Activated naive CD8-positive, alpha-beta T cell treated with anti-CD3 and anti-CD28 coated beads, Interleukin-2, amount 50 U/mL, for 16 hours (primary cell): ENCODE measurements around the gene ELMO1.

ENCODE experiments used
- DNase-seq: peaks from one replicate; pipeline ENCODE4 v3.0.0-alpha.2; 2020; ENCODE audit warnings: low read depth, low spot score

Gene ELMO1

GRCh38 chr7:37351716-37352115, 96.9 kb downstream of the ELMO1 start:
- DNase-seq = no peak

GRCh38 chr7:37349979-37350590, 98.6 kb downstream of the ELMO1 start:
- DNase-seq = no peak

GRCh38 chr7:37348982-37349381, 99.7 kb downstream of the ELMO1 start:
- DNase-seq = no peak

- no peak for DNase-seq
Measured at GRCh38 chr7:37346761-37347160, 101.9 kb downstream of the ELMO1 start.

- no peak for DNase-seq
Measured at GRCh38 chr7:37344886-37345579, 103.6 kb downstream of the ELMO1 start.

- DNase-seq = peak; percentile 21
Measured at GRCh38 chr7:37342688-37343471, 105.8 kb downstream of the ELMO1 start.

GRCh38 chr7:37342176-37342687, 106.4 kb downstream of the ELMO1 start:
- DNase-seq = no peak

- no peak for DNase-seq
Measured at GRCh38 chr7:37341033-37341630, 107.5 kb downstream of the ELMO1 start.

- DNase-seq = no peak
Measured at GRCh38 chr7:37338966-37339365, 109.7 kb downstream of the ELMO1 start.

- no peak for DNase-seq
Measured at GRCh38 chr7:37337522-37337921, 111.1 kb downstream of the ELMO1 start.

GRCh38 chr7:37336259-37336658, 112.4 kb downstream of the ELMO1 start:
- no peak for DNase-seq

GRCh38 chr7:37333075-37333474, 115.6 kb downstream of the ELMO1 start:
- DNase-seq = no peak

GRCh38 chr7:37332243-37333016, 116.2 kb downstream of the ELMO1 start:
- no peak for DNase-seq

GRCh38 chr7:37330775-37331174, 117.9 kb downstream of the ELMO1 start:
- DNase-seq = no peak

GRCh38 chr7:37329940-37330339, 118.7 kb downstream of the ELMO1 start:
- DNase-seq = no peak

- DNase-seq = no peak
Measured at GRCh38 chr7:37327288-37327687, 121.4 kb downstream of the ELMO1 start.

GRCh38 chr7:37323966-37324365, 124.7 kb downstream of the ELMO1 start:
- DNase-seq = no peak

- no peak for DNase-seq
Measured at GRCh38 chr7:37322831-37323230, 125.8 kb downstream of the ELMO1 start.

- no peak for DNase-seq
Measured at GRCh38 chr7:37320848-37321468, 127.7 kb downstream of the ELMO1 start.

- DNase-seq = no peak
Measured at GRCh38 chr7:37320140-37320847, 128.4 kb downstream of the ELMO1 start.
